Dermis blood vessel endothelial cell (primary cell): ENCODE data around the gene CCDC85C. TPM values are rescaled to one million over a fixed set of nuclear protein-coding genes. Genes with fewer than 3 reads are reported as not detected.
A peak's percentile ranks its signal among the peaks of the same experiment; 100 is the strongest.

Experiments
- DNase-seq: peaks from one replicate; pipeline ENCODE4 v3.0.0; 2010
- total RNA-seq: library from RNA; depleted of rRNA; stranded (reverse); fragments of >200 nt; gene quantifications from 2 replicates; pipeline ENCODE4 v1.2.3, GENCODE V29; 2014

The CCDC85C gene
- total RNA-seq, 1 donor from 2014 or later, result 14.5 TPM

DNA sequence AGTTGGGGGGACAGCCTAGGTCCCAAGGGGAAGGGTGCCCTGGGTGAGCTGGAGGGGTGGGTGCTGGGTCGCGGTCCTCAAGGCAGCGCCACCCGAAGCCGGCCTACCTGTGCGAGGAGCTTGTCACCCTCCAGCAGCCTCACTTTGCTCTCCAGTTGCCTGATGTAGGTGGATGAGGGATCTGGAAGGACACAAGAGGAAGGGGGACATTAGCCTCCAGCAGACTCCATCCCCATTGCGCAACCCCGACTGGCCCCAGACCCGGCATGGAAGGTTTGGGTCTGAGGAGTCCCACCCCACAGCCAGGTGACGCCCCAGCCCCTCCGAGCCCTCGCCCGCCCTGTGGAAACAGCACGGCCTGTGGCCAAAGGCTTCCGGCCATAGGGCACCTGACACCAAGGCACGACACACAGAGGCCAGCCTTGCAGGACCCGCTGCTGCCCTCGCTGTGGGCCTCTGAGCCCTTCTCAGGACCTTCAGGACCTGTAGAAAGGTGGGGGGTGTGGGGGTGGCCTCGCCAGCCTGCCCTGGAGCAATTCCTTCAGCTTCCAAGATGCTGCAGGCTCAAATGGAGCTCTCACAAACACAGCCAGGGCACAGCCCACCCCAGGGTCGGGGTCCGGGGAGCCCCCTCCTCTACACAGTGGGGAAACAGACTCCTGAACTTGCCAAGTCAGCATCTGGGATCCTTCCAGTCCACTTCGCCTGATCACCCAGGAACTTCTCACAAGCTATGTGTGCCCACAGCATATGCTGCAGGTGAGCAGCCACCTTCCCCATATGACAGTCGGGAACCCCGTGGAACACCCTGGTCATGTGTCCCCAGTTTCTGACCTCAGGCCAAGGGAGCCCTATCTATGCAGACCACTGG, 67.9 kb downstream of the CCDC85C start:
- DNase-seq, result no peak

DNA sequence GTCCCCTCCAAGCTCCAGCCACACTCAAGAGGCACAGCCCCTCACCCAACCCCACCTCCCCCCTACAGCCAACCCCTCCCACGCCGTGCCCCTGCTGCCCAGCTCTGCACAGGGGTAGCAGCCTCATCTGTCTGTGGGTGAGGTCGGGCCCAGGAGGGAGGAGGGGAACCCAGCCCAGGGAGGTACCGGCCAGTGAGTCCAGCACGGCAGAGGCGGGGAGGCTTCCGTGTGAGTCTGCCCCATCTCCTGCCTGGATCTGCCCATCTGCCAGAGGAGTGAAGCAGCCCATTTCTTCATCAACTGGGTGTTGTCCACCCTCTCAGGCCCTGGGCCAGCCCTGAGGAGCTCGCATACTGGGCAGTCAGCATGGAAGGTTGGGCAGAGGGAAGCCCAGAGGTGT, 68.6 kb downstream of the CCDC85C start:
- no peak for DNase-seq

DNA sequence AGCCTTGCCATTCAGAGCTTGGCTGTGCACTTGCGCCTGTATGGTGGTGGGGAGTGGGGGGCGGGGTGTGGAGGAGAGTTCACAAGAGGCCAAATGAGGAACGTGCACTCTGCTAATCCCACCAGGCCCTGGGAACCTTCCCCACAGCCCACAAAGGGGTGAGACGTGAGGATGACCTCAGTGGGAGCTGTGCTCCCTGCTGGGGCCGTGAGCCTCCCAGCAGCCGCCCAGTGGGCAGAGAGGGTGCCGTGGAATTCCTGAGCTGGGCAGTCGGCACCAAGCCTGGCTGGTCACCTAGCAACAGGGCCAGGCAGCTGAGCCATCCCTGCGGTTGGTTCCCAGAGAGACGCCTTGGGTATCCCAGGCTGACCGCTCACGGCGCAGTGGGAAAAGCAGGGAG, 69.1 kb downstream of the CCDC85C start:
- DNase-seq, result no peak

DNA sequence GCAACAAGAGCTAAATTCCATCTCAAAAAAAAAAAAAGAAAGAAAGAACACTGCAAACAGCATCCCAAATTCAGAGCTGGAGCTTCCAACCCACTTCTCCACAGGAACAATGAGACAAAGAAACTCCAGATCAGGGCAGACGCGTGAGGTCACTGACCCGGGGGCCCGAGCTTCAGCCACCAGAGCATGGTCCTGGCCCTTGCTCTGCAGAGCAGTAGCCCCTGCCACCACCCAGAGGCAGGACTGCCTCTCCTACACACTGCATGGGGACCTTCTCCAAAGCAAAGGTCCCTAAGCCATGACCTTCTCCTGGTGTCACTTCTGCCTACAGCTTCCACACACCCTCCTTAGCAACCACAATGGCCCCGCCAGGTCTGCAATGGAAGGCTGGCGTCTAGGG, 69.7 kb downstream of the CCDC85C start:
- DNase-seq, result no peak

DNA sequence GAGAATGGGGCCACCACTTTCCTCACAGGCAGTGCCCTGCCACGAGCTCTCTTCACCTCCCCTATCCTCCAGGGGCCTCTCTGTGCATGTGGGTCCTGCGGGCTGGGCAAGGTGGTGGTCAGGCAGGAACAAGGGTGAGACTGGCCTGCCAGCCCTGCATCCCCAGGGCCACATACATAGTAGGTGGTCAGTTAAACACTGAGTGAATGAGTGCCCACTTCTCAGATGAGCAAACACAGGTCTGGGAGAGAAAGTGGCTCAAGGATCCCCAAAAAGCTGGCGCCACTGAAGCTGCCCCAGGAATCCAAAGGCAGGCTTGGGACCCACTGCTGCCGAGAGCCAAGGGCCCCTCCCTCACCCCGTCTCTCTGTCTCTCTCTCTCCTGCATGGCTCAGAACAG, 71.7 kb downstream of the CCDC85C start:
- no peak for DNase-seq

DNA sequence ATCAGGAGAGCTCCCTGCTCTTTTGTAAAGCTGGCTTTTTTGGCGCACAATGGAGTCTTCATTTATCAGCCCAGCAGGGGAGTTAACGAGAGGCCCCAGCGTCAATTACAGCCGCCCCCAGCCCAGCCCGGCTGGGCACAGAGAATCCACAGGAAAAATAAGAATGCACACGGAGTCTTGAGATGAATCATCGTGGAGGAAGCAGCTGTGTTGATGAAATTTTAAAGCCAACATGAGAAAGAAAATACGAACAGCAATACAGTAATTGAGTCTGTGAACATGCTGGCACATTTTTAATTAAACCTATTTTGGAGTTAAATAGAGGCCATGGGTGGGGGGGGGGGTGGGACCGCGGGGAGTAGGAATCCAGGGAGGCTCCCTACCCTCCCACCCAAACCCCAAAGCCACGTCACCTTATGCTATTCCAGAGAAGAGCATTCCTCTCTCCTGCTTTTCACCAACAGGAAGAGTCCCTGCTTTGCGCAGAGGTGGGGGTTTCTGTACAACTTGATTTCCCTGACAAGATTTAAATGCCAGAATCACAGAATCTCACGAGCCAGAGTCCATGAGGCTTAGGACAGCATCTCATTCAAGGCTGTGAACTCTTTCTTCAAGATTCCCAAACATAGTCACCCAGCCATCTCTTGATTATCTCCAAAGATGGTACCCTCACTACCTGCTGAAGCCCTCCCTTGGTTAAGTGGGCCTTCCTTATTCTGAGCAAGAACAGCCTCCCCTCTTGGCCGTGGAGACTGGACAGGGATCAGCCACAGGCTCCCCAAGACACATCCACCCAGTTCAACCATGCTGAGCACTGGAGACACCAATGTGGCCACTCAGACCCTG, 72.5 kb downstream of the CCDC85C start:
- peak; percentile 92 for DNase-seq

DNA sequence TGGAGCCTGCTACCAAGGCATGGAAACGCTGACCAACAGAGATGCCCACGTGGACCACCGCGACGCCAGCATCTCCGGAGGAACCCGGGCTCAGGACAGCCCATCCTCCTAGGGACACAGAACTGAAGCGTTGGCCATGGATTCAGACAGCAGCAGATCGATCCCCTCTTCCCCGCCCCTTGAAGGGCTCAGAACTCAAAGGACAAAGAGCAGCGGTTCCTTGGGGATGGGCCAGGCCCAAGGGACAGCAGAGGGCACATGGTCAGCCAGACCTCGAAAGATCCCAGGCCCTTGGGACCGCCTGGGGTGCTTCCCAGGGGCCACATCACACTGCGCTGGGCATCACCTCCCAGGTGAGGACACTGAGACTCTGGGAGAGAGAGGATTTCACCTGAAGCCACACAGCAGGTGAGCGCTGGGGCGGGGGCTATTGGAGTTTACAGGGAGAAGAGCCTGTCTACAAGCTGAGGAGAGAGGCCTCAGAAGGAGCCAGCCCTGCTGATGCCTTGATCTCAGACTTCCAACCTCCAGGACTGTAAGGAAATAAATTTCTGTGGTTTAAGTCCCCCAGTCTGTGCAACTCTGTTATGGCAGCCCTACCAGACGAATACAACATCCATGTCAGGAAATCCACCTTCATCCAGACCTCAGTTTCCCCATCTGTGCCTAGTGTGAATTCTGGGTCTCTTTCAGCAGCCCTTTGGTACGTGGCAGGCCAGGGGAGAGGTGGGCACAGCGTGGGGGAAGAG, 73.4 kb downstream of the CCDC85C start:
- DNase-seq, result peak; percentile 35

DNA sequence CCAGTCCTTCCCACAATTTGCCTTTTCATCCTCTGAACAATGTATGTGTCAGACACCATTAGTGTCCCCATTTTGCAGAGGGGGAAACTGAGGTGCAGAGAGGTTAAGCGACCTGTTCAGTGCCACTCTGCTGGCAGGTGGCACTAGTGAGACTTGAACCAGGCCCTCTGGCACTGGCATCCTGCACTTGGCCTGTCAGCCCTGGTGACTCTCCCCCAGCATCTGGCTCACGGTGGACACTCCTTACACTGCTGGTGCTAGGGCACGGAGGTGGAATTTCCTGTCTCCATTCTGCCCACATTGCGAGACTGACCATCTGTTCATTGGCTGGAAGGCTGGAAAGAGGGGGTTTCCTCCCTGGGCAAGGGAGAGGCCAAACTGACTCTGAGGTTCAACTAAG, 74.1 kb downstream of the CCDC85C start:
- DNase-seq, result peak; percentile 82

DNA sequence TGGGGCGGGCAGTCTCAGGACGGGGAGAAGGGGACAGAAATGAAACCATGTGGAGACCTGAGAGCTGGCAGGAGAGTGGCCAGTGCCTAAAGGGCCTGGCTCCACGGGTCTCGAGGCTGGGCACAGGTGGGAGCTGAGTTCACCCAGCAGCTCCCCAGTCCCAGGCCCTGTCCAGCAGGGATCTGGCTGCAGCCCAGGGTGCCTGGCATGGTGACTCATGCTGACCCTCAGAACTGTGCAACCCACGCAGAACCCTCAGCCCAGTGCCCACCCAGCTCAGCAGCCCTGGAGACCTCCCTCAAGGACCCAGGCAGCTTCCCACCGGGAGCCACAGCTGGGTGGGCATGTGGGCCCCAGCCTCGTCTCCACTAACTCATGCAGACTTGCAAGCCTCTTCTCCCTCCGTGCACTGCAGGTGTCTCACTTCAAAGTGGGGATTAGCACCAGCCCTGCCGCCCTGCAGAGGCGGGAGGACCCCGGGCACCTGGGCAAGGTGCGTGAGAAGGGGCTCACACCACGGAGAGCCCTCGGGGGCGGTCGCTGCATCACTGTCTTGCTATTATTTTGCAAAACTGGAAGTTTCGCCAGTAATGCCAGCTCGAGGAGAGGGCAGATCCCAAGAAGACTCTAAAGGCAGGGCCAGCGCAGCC, 76.5 kb downstream of the CCDC85C start:
- DNase-seq, result no peak

DNA sequence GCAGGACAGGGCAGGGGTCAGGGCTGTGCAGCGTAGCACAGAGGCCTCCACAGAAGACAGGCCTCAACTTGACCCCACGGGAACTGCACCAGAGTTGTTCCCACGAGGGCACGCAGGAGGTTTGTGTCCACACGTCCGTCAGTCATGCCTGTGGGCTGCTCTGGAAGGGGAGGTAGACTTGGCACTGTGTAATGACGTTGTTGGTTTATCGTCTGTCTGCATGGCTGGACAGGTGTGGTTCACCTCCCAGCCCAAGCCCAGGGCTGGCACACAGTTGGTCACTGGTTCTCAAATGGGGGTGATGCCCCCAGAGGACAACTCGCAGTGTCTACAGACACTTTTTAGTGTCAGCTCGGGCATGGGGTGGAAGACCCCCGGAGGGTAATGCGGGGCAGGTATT, 77.0 kb downstream of the CCDC85C start:
- DNase-seq, result no peak

DNA sequence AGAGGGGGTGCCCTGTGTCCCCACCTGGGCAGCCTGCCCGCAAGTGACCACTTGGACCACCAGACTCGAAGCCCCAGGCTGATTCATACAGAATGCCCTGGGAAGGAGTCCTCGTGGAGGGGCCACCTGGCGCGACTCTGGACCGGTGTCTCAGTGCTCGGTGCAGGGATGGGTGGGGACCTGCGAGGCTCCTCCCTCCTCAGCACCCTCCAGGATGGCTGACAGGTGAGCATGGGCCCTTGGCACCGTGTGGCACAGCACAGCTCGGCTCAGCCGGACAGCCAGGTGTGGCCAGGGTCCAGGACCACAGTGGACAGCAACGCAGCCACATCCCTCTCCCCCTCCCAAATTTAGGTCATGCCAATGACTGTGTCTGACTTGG, 78.3 kb downstream of the CCDC85C start:
- DNase-seq, result no peak

DNA sequence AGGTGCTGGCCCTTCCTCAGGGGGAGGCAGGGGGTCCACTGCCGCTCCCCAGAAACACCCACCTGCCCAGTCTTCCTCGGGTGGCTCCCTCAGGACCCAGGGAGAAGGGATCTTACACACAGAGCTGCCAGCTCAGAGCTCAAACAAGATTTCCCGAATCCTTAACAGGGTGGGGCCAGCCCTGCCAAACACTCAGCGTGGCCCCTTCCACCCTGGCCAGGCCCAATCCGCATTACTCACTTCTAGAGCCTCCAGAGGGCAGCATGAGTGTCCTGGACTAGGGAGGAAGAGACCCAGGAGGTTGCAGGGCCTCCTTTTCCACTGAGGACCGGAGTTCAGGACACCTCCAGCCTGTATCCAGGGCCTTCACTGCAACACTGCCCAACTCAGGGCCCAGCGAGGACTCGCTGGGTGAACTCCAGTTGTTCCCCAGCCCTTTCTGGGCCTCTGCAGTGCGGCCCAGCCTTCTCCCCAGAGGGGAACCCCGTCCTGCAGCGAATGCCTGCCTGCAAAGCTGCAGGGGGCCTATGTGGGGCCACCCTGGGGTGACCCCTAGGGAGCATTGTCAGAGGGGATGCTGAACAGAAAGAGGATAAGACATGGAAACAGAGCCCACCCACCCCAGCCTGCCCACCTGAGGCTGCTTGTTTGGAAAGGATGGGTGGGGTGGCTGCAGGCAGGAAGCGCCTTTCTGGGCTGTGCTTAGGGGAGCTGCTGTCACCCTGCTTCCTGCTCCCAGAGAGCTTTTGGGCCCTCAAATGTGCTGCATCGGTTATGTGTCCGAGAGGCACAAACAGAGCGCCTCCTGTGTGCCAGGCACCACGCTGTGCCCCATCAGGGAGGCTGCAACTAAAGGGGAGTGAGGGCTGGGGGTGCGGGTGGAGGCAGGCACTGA, 79.0 kb downstream of the CCDC85C start:
- DNase-seq, result peak; percentile 62

DNA sequence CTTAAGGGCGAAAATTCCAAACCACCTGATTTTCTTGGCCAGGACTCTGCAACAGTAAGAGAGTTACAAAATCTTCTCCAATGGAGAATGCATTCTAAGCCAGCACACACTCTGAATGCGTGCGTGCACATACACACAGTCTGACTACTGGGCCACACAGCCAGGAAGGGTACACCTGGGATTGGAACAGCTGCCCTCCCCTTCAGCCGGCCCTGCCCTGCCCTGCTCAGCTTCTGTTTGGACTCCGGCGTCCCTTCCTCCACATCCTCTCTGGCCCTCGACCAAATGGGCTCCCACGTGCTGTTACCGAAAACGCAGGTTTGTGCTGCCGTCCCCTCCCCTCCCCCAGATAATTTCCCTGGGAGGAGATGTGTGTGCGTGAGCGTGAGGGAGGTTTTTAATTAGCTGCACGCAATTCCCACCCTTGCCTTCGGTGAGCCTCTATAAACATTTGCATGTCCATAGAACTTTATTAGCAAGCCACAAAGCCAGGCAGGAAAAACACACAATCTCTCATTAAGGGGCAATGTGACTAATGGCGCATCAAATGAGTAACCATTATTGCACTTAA, 79.8 kb downstream of the CCDC85C start:
- DNase-seq, result peak; percentile 40

DNA sequence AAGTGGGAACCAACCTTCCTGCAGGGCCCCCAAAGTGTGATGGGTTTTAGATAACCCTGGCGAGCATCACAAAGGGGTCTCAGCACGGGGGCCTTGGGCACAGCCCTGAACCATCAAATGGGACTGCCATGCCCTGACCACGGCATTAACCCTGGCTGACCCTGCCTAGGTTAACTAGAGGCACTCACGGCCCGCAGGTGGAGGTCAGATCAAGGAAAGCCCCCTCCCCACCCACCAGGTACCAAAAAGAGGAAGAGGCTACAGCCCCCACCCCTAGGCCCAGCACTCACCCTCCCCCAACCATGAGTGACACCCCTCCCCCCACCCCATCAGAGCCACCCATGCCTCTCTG, 80.3 kb downstream of the CCDC85C start:
- DNase-seq, result no peak

DNA sequence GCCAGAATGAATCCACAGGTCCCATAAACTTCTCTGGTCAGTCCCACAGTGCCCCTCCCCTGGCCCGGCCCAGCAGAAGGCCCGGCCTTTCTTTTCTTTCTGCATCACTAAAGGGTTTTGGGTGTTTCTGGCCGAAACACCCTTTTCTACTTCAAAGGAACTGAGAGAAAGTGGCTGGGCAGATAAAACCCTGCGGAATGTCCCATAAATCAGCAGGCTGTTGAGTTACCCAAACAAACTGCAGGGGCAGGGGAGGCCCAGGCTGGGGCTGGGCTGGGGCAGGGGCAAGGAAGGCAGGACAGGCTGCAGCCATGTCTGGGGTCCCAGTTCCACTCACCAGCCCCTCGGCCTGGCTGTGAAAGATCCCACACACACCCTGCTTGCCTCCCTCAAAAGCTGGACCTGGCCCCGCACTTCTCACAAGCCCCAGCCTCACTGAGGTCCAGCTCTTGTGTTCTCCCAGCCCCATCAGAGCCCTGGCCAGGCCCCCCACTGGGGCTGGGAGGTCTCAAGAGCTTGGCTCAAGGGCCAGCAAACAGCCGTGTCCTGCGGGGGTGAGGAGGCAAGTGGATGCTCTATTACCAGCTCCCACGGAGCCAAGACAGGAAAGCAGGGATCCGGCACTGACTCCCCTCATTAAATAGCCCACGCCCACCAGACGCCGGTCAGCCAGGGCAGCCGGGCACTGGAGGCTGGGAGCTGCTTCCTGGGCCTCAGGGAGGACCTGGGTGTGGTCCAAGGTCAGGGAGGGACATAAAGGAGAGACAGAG, 80.9 kb downstream of the CCDC85C start:
- DNase-seq, result no peak

DNA sequence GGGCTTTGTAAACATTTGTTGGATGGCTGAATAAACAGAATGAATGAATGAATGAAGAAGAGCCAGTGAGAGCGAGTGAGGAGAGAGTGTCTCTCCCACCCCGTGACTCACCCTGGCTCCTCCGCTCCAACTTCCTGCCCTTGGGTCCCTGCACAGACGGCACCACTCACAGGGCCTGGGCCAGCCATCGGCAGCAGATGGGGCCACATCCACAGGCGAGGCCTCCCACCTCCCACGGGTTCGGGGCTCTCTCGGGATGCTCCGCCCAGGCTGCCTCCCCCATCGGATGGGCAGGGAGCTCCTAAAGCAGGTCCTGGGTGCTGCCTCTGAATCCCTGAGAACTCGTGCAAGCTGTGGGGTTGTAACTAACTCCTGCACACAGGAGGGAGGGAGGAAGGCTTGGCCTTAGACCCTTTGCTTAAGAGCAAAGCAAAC, 81.5 kb downstream of the CCDC85C start:
- DNase-seq, result peak; percentile 59

DNA sequence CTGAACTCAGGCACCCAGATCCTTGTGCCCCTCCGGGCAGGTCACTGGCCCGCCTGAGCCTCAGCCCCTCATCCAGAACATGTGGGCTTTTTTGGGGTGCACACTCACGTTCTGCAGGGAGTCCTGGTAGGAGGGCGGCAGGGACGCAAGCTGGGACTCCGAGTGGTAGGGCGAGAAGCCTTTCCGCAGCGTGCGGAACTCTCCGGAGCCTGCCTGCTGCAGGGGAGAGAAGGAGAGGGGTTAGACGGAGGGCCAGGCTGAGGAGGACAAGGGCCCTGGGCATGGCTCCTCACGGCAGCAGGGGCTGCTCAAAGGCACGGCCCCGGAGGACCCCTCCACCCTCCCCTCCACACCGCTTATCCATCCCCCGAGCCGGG, 82.0 kb downstream of the CCDC85C start:
- no peak for DNase-seq

DNA sequence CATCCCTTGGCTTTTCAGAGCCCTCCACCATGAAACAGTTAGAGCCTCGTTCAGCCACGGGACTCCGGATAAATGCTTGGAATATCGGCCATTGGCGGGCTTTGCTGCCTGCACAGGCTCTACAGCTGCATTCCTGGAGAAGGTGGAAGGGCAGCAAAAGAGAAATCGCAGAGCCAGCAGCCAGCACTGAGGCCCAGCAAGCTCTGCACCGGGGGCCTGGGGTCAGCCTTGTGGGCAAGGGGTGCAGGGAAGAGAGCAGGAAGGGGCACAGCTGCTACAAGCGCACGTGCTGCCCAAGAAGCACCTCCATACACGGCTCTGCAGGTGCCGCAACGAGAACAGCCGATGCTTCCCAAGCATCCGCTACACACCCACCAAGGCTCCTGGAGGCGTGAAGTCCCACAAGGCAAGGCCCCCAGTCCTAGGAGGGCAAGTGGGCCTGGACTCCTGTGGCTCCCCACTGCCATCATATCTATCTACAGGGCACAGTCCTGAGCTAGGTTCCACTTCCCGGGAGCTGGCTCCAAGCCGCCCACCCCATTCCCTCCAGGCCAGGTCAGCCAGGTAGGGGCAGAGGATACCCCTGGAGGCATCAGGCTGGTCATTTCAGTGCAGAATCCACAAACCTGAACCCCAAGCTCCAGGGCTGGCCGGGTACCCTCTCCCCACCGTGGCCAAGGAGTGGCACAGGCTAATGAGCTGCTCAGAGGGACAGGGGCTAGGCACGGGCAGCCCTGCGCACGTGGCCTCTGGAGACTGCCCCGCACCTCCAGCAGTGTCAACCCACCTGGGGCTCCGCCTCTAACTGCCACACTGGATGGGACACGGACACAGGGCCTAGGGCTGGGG, 82.6 kb downstream of the CCDC85C start:
- no peak for DNase-seq

DNA sequence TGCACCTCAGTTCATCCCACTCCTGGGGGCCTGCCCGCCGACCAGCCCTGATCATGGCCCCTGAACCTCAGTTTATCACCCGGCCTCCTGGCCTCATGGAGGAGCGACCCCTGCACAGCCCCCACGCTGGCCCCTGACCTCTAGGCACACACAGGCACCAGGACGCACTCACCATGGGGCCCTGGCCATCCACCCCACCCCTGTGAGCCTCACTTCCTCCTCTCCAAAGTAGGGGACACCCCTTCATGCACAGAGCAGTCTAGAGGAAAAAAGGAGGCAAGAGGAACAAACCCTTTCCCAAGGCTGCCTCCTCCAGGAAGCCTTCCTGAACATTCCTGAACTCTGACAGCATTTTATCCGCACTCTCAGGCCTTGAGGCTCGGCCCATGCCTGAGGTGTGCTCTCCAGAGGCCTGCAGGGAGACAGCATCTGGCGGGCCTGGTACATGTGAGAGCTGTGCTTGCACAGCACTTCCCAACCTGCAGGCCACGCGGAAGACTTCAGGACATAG, 83.4 kb downstream of the CCDC85C start:
- DNase-seq, result no peak
